Measurements from ENCODE around the gene ZNF559.
"Not testable (repeated sequence)": the region's sequence is repeated elsewhere in the genome, so short reads cannot be mapped to it uniquely, and the experiment has no call there.

GRCh38 chr19:9283485-9283884 lies 40.5 kb upstream of the ZNF559 start:
- not testable (repeated sequence) for TF ChIP-seq ZNF425 (CRISPR knock-in tag; conservative IDR thresholded peaks at IDR 0.05); ZNF121 (CRISPR knock-in tag; IDR thresholded peaks at IDR 0.05); ZNF317 (CRISPR knock-in tag; IDR thresholded peaks at IDR 0.05; ENCODE audit: borderline replicate concordance, low read depth); IRF1 (CRISPR knock-in tag; IDR thresholded peaks at IDR 0.05); USF2 (CRISPR knock-in tag; IDR thresholded peaks at IDR 0.05); CTCF (IDR thresholded peaks at IDR 0.05); NR3C1 (CRISPR knock-in tag; conservative IDR thresholded peaks at IDR 0.05; ENCODE audit: low read depth); ZNF138 (CRISPR knock-in tag; conservative IDR thresholded peaks at IDR 0.05); ATF2 (CRISPR knock-in tag; IDR thresholded peaks at IDR 0.05; ENCODE audit: borderline replicate concordance, low read depth)

Measured in WTC11 (cell line).